Midbrain (tissue), 1 donor: ENCODE measurements around the gene PBX3.

Experiments used
- DNase-seq: peaks from one replicate; lab custom pipeline; 2025; lab: John Stamatoyannopoulos, UW

Gene PBX3

GRCh38 chr9:125949703-125950460, 202.7 kb downstream of the PBX3 start:
- no peak for DNase-seq

GRCh38 chr9:125950880-125951471, 203.8 kb downstream of the PBX3 start:
- DNase-seq, result no peak

GRCh38 chr9:125953314-125954019, 206.3 kb downstream of the PBX3 start:
- no peak for DNase-seq

- DNase-seq, result no peak
These were observed 208.9 kb downstream of the PBX3 start for GRCh38 chr9:125956102-125956501.

- DNase-seq, result no peak
These were observed 212.1 kb downstream of the PBX3 start for GRCh38 chr9:125959315-125959714.

- peak; percentile 77 for DNase-seq
These were observed 212.9 kb downstream of the PBX3 start for GRCh38 chr9:125959951-125960619.

GRCh38 chr9:125960626-125961025, 213.5 kb downstream of the PBX3 start:
- no peak for DNase-seq

- peak; percentile 14 for DNase-seq
These were observed 213.9 kb downstream of the PBX3 start for GRCh38 chr9:125961072-125961471.

GRCh38 chr9:125963932-125964331, 216.8 kb downstream of the PBX3 start:
- DNase-seq, result no peak

- no peak for DNase-seq
These were observed 217.6 kb downstream of the PBX3 start for GRCh38 chr9:125964702-125965225.

- no peak for DNase-seq
These were observed 218.3 kb downstream of the PBX3 start for GRCh38 chr9:125965477-125965876.

GRCh38 chr9:125966466-125966865, 219.3 kb downstream of the PBX3 start:
- DNase-seq, result no peak

GRCh38 chr9:125966959-125967711, 220.0 kb downstream of the PBX3 start:
- DNase-seq, result no peak

- DNase-seq, result no peak
These were observed 221.7 kb downstream of the PBX3 start for GRCh38 chr9:125968714-125969374.

GRCh38 chr9:125969462-125969861, 222.3 kb downstream of the PBX3 start:
- DNase-seq, result no peak

- no peak for DNase-seq
These were observed 222.7 kb downstream of the PBX3 start for GRCh38 chr9:125969868-125970267.

- no peak for DNase-seq
These were observed 223.2 kb downstream of the PBX3 start for GRCh38 chr9:125970340-125970739.

GRCh38 chr9:125971050-125971449, 223.9 kb downstream of the PBX3 start:
- DNase-seq, result no peak

GRCh38 chr9:125972012-125972729, 225.0 kb downstream of the PBX3 start:
- no peak for DNase-seq

- DNase-seq, result no peak
These were observed 226.4 kb downstream of the PBX3 start for GRCh38 chr9:125973547-125973946.
